T-helper 1 cell treated with Interleukin-12 subunit alpha and Interleukin-12 subunit beta and Interleukin-4 antibody, amounts not matched to agents 30 μg/mL and 1 μg/mL, for 36 hours (primary cell): Measurements from ENCODE around the gene SYNJ1.
"Not testable (repeated sequence)": the region's sequence is repeated elsewhere in the genome, so short reads cannot be mapped to it uniquely, and the experiment has no call there.

ENCODE experiments used
- H3K27ac Mint-ChIP-seq: one replicate; pipeline ENCODE4 v1.8.0; 2021; ENCODE audit warnings: mild to moderate bottlenecking, mixed read lengths
- H3K27me3 Mint-ChIP-seq: one replicate; pipeline ENCODE4 v1.8.0; 2021; ENCODE audit warnings: low read depth, mixed read lengths
- H3K36me3 Mint-ChIP-seq: one replicate; pipeline ENCODE4 v1.8.0; 2021; ENCODE audit warnings: low read depth, mixed read lengths
- H3K4me1 Mint-ChIP-seq: one replicate; pipeline ENCODE4 v1.8.0; 2021; ENCODE audit warnings: low read depth, mixed read lengths
- H3K4me3 Mint-ChIP-seq: one replicate; pipeline ENCODE4 v1.8.0; 2021; ENCODE audit warnings: mild to moderate bottlenecking, moderate library complexity, mixed read lengths
- H3K9me3 Mint-ChIP-seq: one replicate; pipeline ENCODE4 v1.8.0; 2021; ENCODE audit warnings: mixed read lengths

The SYNJ1 gene

GRCh38 chr21:32727687-32728455, at the start of gene SYNJ1:
TSS of gene SYNJ1 (minus strand) at chr21:32728013. CDS start at chr21:32726895, 1,118 bp downstream.
- Mint-ChIP-seq H3K36me3 (peaks cover 9% of the 10 kb centered on the region), H3K9me3 (no peaks in the 10 kb centered on the region), H3K4me1 (peaks cover 21% of the 10 kb centered on the region), H3K27ac (peak within 1 kb of the TSS; percentile 93), H3K4me3 (peak within 1 kb of the TSS; percentile 94), H3K27me3 (no peaks in the 10 kb centered on the region)

- no peaks in the 10 kb centered on the region for H3K36me3 Mint-ChIP-seq
- H3K27me3 Mint-ChIP-seq = no peaks in the 10 kb centered on the region
- no peak overlapping the region for H3K4me3 Mint-ChIP-seq
- no peaks in the 10 kb centered on the region for H3K9me3 Mint-ChIP-seq
- no peak overlapping the region for H3K27ac Mint-ChIP-seq
- H3K4me1 Mint-ChIP-seq = peaks cover 7% of the 10 kb centered on the region
Observed at GRCh38 chr21:32777269-32777668, 49.5 kb upstream of the SYNJ1 start.

- H3K36me3 Mint-ChIP-seq = no peaks in the 10 kb centered on the region
Observed at GRCh38 chr21:32776743-32777142, 48.9 kb upstream of the SYNJ1 start.

GRCh38 chr21:32773048-32773344, 45.2 kb upstream of the SYNJ1 start:
- H3K4me1 Mint-ChIP-seq = peaks cover 29% of the 10 kb centered on the region
- not testable (repeated sequence) for H3K9me3 Mint-ChIP-seq, H3K27me3 Mint-ChIP-seq
- peaks cover 12% of the 10 kb centered on the region for H3K36me3 Mint-ChIP-seq
- peak overlapping the region; percentile 98 for H3K4me3 Mint-ChIP-seq
- H3K27ac Mint-ChIP-seq = peak overlapping the region; percentile 100

More at GRCh38 chr21:32776743-32777142, 48.9 kb upstream of the SYNJ1 start:
- Mint-ChIP-seq H3K4me1 (peaks cover 7% of the 10 kb centered on the region), H3K9me3 (no peaks in the 10 kb centered on the region), H3K27ac (no peak overlapping the region), H3K4me3 (no peak overlapping the region), H3K27me3 (peaks cover under 1% of the 10 kb centered on the region)

- Mint-ChIP-seq H3K9me3 (no peaks in the 10 kb centered on the region), H3K4me3 (peak overlapping the region; percentile 98), H3K27ac (peak overlapping the region; percentile 100), H3K36me3 (peaks cover 17% of the 10 kb centered on the region), H3K27me3 (peaks cover 4% of the 10 kb centered on the region), H3K4me1 (peaks cover 34% of the 10 kb centered on the region)
Observed at GRCh38 chr21:32772281-32773047, 44.7 kb upstream of the SYNJ1 start.

GRCh38 chr21:32770871-32771523, 43.2 kb upstream of the SYNJ1 start:
- Mint-ChIP-seq H3K36me3 (peaks cover 27% of the 10 kb centered on the region), H3K4me1 (peaks cover 44% of the 10 kb centered on the region)

DNA sequence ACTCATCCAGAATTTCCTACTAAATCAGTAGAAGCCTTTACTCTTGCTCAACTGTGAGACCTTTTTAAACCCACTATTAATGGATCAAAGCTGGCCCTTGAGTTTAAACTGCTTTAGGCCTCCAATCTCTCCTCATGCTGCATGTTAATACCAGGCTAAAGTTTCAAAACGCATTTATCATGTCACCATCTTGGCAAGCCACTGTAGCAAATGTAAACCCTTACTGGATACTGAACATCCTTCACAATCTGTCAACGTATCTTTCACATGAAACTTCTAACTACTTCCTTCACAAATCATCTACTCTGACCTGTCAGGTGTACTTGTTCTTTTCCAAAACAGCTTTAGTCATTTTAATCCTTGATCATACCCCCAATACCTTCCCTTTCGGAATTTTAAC, 40.7 kb upstream of the SYNJ1 start:
- peaks cover 37% of the 10 kb centered on the region for H3K36me3 Mint-ChIP-seq
- H3K4me3 Mint-ChIP-seq = peak overlapping the region; percentile 0
- H3K9me3 Mint-ChIP-seq = no peaks in the 10 kb centered on the region
- peaks cover 4% of the 10 kb centered on the region for H3K27me3 Mint-ChIP-seq
- peaks cover 55% of the 10 kb centered on the region for H3K4me1 Mint-ChIP-seq
- no peak overlapping the region for H3K27ac Mint-ChIP-seq

More at GRCh38 chr21:32770871-32771523, 43.2 kb upstream of the SYNJ1 start:
- Mint-ChIP-seq H3K9me3 (no peaks in the 10 kb centered on the region), H3K27ac (peak overlapping the region; percentile 91), H3K27me3 (peaks cover 4% of the 10 kb centered on the region), H3K4me3 (peak overlapping the region; percentile 99)

- Mint-ChIP-seq H3K4me3 (no peak overlapping the region), H3K27ac (no peak overlapping the region), H3K36me3 (peaks cover 54% of the 10 kb centered on the region), H3K4me1 (peaks cover 43% of the 10 kb centered on the region), H3K9me3 (no peaks in the 10 kb centered on the region), H3K27me3 (no peaks in the 10 kb centered on the region)
Observed at GRCh38 chr21:32765058-32765457, 37.2 kb upstream of the SYNJ1 start.

DNA sequence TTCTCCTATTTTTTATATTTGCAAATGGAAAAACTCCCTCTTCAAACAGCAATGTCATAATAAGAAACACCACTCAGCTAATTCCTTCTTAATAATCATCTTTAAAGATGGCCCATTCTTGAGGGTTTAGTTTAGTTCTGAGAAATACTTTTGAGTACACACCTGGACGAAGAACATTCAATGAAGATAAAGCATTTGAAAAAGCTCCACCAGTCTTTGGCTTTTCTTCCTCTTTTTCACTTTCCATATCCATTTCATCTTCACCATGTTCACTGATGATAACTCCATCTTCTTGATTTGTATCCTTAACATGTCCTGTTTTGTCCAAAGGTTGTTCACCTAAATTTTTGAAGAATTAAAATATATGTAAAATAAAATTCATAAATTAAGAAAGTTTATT, 36.4 kb upstream of the SYNJ1 start:
- H3K9me3 Mint-ChIP-seq = no peaks in the 10 kb centered on the region
- peaks cover 36% of the 10 kb centered on the region for H3K4me1 Mint-ChIP-seq
- H3K4me3 Mint-ChIP-seq = no peak overlapping the region
- no peaks in the 10 kb centered on the region for H3K27me3 Mint-ChIP-seq
- H3K36me3 Mint-ChIP-seq = peaks cover 63% of the 10 kb centered on the region
- no peak overlapping the region for H3K27ac Mint-ChIP-seq

GRCh38 chr21:32757804-32758203, 30.0 kb upstream of the SYNJ1 start:
- Mint-ChIP-seq H3K27me3 (no peaks in the 10 kb centered on the region), H3K4me1 (peaks cover 11% of the 10 kb centered on the region), H3K27ac (no peak overlapping the region), H3K36me3 (peaks cover 50% of the 10 kb centered on the region), H3K4me3 (no peak overlapping the region), H3K9me3 (no peaks in the 10 kb centered on the region)

DNA sequence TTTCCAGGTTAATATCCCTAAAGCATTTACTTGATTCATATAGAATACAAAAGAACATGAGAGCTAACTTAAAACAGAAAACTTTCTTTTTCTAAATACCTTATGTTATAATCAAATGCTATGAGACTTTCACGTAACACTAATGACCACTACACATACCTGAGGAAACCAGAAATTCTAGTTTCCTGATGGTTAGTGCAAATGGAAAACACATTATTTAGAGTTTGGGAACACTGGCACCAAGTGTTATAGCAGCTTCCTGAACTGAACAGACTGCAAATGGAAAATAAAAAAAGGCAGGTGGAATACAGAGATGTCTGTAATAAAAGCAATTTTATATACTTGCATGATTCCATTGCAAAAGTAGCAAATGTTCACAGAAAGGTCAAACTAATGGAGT, 28.3 kb upstream of the SYNJ1 start:
- Mint-ChIP-seq H3K27ac (no peak overlapping the region), H3K27me3 (no peaks in the 10 kb centered on the region), H3K36me3 (peaks cover 46% of the 10 kb centered on the region), H3K9me3 (no peaks in the 10 kb centered on the region), H3K4me3 (no peak overlapping the region), H3K4me1 (peaks cover 11% of the 10 kb centered on the region)

GRCh38 chr21:32753818-32754585, 26.2 kb upstream of the SYNJ1 start:
- H3K9me3 Mint-ChIP-seq = no peaks in the 10 kb centered on the region
- peaks cover 13% of the 10 kb centered on the region for H3K4me1 Mint-ChIP-seq
- no peak overlapping the region for H3K4me3 Mint-ChIP-seq
- H3K36me3 Mint-ChIP-seq = peaks cover 42% of the 10 kb centered on the region
- no peaks in the 10 kb centered on the region for H3K27me3 Mint-ChIP-seq
- no peak overlapping the region for H3K27ac Mint-ChIP-seq

DNA sequence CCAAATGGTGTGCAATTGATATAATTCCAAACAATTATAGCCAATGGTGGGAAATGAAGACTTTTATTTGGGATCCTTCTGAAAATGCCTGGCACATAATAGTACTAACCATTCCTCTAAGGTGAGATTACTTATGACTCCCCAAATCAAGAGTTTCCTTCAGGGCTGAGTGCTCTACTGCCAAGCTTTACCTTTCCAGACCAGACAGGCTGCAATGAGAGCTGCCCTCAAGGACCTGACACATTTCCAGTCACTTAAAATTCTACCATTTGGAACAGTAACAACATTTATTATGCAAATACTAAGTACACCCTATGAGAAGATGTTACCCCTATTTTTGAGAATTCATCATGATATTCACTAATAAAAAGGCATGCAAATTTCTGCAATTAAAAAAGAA, 22.6 kb upstream of the SYNJ1 start:
- Mint-ChIP-seq H3K4me3 (no peak overlapping the region), H3K9me3 (no peaks in the 10 kb centered on the region), H3K4me1 (peaks cover 15% of the 10 kb centered on the region), H3K27ac (no peak overlapping the region), H3K27me3 (no peaks in the 10 kb centered on the region), H3K36me3 (peaks cover 60% of the 10 kb centered on the region)

DNA sequence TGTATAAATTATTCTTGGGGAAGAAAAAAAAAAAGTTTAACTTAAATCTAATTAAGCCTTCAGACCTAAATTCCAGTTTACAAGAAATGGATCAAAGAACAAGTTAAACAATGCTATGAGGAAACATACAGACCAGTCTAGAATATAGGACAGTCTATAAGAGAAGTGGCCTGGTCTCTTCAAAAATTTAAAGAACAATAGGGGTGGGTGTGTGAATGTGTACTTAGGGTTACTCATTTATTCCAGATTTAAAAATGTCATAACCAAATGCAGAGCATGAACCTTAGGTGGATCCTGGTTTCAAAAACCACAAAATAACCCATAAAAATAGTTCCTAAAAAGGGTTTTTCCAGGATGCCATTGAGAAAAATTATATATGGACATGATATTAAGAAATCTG, 21.8 kb upstream of the SYNJ1 start:
- no peak overlapping the region for H3K27ac Mint-ChIP-seq
- H3K4me1 Mint-ChIP-seq = peaks cover 15% of the 10 kb centered on the region
- no peaks in the 10 kb centered on the region for H3K27me3 Mint-ChIP-seq
- no peaks in the 10 kb centered on the region for H3K9me3 Mint-ChIP-seq
- H3K4me3 Mint-ChIP-seq = no peak overlapping the region
- peaks cover 58% of the 10 kb centered on the region for H3K36me3 Mint-ChIP-seq
